Smooth muscle cell (in vitro differentiated cells): Measurements from ENCODE around the gene SLC9C2. TPM values are rescaled to one million over a fixed set of nuclear protein-coding genes. Genes with fewer than 3 reads are reported as not detected.
"Not testable (repeated sequence)": the region's sequence is repeated elsewhere in the genome, so short reads cannot be mapped to it uniquely, and the experiment has no call there.

ENCODE experiments used
- DNase-seq: peaks from one replicate; lab custom pipeline; 2025; ENCODE audit not compliant: unreplicated experiment; lab: John Stamatoyannopoulos, UW
- H2AFZ ChIP-seq: fragments of 200-600 bp; sonication (generic); 2 replicates; pipeline ENCODE4 v1.6.0; 2016; ENCODE audit warnings: antibody characterized with exemption, low read depth, mild to moderate bottlenecking
- H3F3A ChIP-seq: fragments of 200-600 bp; sonication (generic); 2 replicates; pipeline ENCODE4 v1.6.0; 2017; ENCODE audit warnings: antibody characterized with exemption, low read depth
- H3K27ac ChIP-seq: fragments of 200-600 bp; sonication (generic); 2 replicates; pipeline ENCODE4 v1.5.1; 2016; ENCODE audit warnings: low read depth, mild to moderate bottlenecking
- H3K27me3 ChIP-seq: fragments of 200-600 bp; sonication (generic); 2 replicates; pipeline ENCODE4 v1.6.1; 2016; ENCODE audit warnings: low read depth, mild to moderate bottlenecking
- H3K36me3 ChIP-seq: fragments of 200-600 bp; sonication (generic); 2 replicates; pipeline ENCODE4 v1.5.1; 2016; ENCODE audit warnings: low read depth
- H3K4me1 ChIP-seq: fragments of 200-600 bp; sonication (generic); 2 replicates; pipeline ENCODE4 v1.5.1; 2016; ENCODE audit warnings: low read depth
- H3K4me2 ChIP-seq: fragments of 200-600 bp; sonication (generic); 2 replicates; pipeline ENCODE4 v1.6.0; 2016; ENCODE audit warnings: mild to moderate bottlenecking
- H3K4me3 ChIP-seq: fragments of 200-600 bp; sonication (generic); 2 replicates; pipeline ENCODE4 v1.5.1; 2016; ENCODE audit warnings: mild to moderate bottlenecking
- H3K79me2 ChIP-seq: fragments of 200-600 bp; sonication (generic); 2 replicates; pipeline ENCODE4 v1.6.0; 2016; ENCODE audit warnings: low read depth, mild to moderate bottlenecking
- H3K9ac ChIP-seq: fragments of 200-600 bp; sonication (generic); 2 replicates; pipeline ENCODE4 v1.6.0; 2016; ENCODE audit warnings: low read depth
- H3K9me3 ChIP-seq: fragments of 200-600 bp; sonication (generic); replicated peaks from 2 replicates; pipeline ENCODE4 v1.5.1; 2016; ENCODE audit warnings: low read depth
- H4K20me1 ChIP-seq: fragments of 200-600 bp; sonication (generic); 2 replicates; pipeline ENCODE4 v1.6.0; 2016; ENCODE audit warnings: low read depth
- CTCF ChIP-seq: fragments of 200-600 bp; sonication (generic); IDR thresholded peaks from 2 replicates; pipeline ENCODE4 v1.5.1; 2017; ENCODE audit warnings: borderline replicate concordance, mild to moderate bottlenecking, antibody characterized with exemption; ENCODE audit not compliant: insufficient read depth, poor library complexity, severe bottlenecking
- WGBS: methylation state at CpG from one replicate; pipeline ENCODE4 v1.1.7; 2016; ENCODE audit warnings: low lambda C conversion rate; 5-methylcytosine and 5-hydroxymethylcytosine counted together
- polyA plus RNA-seq: library from polyadenylated mRNA; unstranded; fragments of >200 nt; fragmentation: Nextera tagmentation; extraction: Ambion mirVana; gene quantifications from 2 replicates; pipeline ENCODE4 v1.2.1, GENCODE V29; 2016
- total RNA-seq: library from RNA; depleted of rRNA; stranded (reverse); fragments of >200 nt; gene quantifications from 2 replicates; pipeline ENCODE4 v1.2.3, GENCODE V29; 2014

The SLC9C2 gene
- total and polyA plus RNA-seq, 2 experiments from 2014 or later: 0.35 TPM; not detected in 1

- TF ChIP-seq CTCF: no peak
- no peak overlapping the region for H3K9ac ChIP-seq
- H3K79me2 ChIP-seq: peaks cover 70% of the 10 kb centered on the region
- H3K4me2 ChIP-seq: no peak overlapping the region
- DNase-seq: no peak
- H3F3A ChIP-seq: no peaks in the 10 kb centered on the region
- 86% methylated on average over 4 of the region's 4 CpGs for WGBS
- peaks cover 8% of the 10 kb centered on the region for H3K9me3 ChIP-seq
- H3K36me3 ChIP-seq: peaks cover 10% of the 10 kb centered on the region
- no peaks in the 10 kb centered on the region for H4K20me1 ChIP-seq
- H3K4me3 ChIP-seq: no peak overlapping the region
- no peak overlapping the region for H3K27ac ChIP-seq
- H3K27me3 ChIP-seq: no peaks in the 10 kb centered on the region
- H3K4me1 ChIP-seq: no peaks in the 10 kb centered on the region
- H2AFZ ChIP-seq: no peak overlapping the region
These were observed 135.4 kb downstream of the SLC9C2 start for GRCh38 chr1:173467426-173467825.

- not testable (repeated sequence) for H4K20me1 ChIP-seq, H2AFZ ChIP-seq, H3K4me3 ChIP-seq, H3K27me3 ChIP-seq, H3F3A ChIP-seq, H3K9ac ChIP-seq, DNase-seq, H3K27ac ChIP-seq, H3K9me3 ChIP-seq, H3K36me3 ChIP-seq, H3K4me2 ChIP-seq, H3K4me1 ChIP-seq
- peaks cover 66% of the 10 kb centered on the region for H3K79me2 ChIP-seq
- 72% methylated on average over 2 of the region's 2 CpGs for WGBS
These were observed 138.7 kb downstream of the SLC9C2 start for GRCh38 chr1:173464185-173464584.

GRCh38 chr1:173462666-173463065 lies 140.2 kb downstream of the SLC9C2 start:
- not testable (repeated sequence) for DNase-seq, H3K4me2 ChIP-seq
- 91% methylated on average over 2 of the region's 2 CpGs for WGBS

GRCh38 chr1:173459885-173460284 lies 143.0 kb downstream of the SLC9C2 start:
- TF ChIP-seq CTCF: no peak
- Histone ChIP-seq H2AFZ (no peak overlapping the region), H3K9me3 (no peaks in the 10 kb centered on the region), H3K4me3 (no peak overlapping the region), H3K79me2 (peaks cover 27% of the 10 kb centered on the region), H3F3A (no peaks in the 10 kb centered on the region), H3K27me3 (no peaks in the 10 kb centered on the region), H3K9ac (no peak overlapping the region), H3K4me1 (no peaks in the 10 kb centered on the region), H3K27ac (no peak overlapping the region), H4K20me1 (no peaks in the 10 kb centered on the region), H3K36me3 (no peaks in the 10 kb centered on the region), H3K4me2 (no peak overlapping the region)
- no peak for DNase-seq
- WGBS: 88% methylated on average over 4 of the region's 4 CpGs

More at GRCh38 chr1:173462666-173463065, 140.2 kb downstream of the SLC9C2 start:
- H4K20me1 ChIP-seq, H3K27ac ChIP-seq, H3K36me3 ChIP-seq, H3K9ac ChIP-seq, H3K4me3 ChIP-seq, H3K9me3 ChIP-seq, H3F3A ChIP-seq, H2AFZ ChIP-seq, H3K27me3 ChIP-seq, H3K4me1 ChIP-seq: not testable (repeated sequence)
- H3K79me2 ChIP-seq: peaks cover 52% of the 10 kb centered on the region

GRCh38 chr1:173454966-173455524 lies 147.8 kb downstream of the SLC9C2 start:
- Histone ChIP-seq H3K27me3 (no peaks in the 10 kb centered on the region), H3K36me3 (peaks cover 5% of the 10 kb centered on the region), H3K27ac (no peak overlapping the region), H3K4me2 (no peak overlapping the region), H3K4me1 (peaks cover under 1% of the 10 kb centered on the region), H3K9me3 (no peaks in the 10 kb centered on the region), H2AFZ (no peak overlapping the region), H3F3A (no peaks in the 10 kb centered on the region), H3K79me2 (peaks cover 9% of the 10 kb centered on the region), H3K9ac (no peak overlapping the region), H3K4me3 (no peak overlapping the region), H4K20me1 (no peaks in the 10 kb centered on the region)
- DNase-seq: no peak
- TF ChIP-seq CTCF: no peak
- 87% methylated on average over 4 of the region's 4 CpGs for WGBS
